SK-N-SH treated with all-trans-retinoic acid at 6 μM for 48 hours (cell line): ENCODE results near the gene DCP1B.

ENCODE experiments used
- ATAC-seq: fragments of 200-7000 bp; cut with Tn5 transposase; 3 replicates; pipeline ENCODE4 v1.9.1; 2020; ENCODE audit warnings: mild to moderate bottlenecking, moderate library complexity
- ARNTL ChIP-seq: fragments of 450-650 bp; formaldehyde crosslinking; IDR thresholded peaks from 2 replicates; pipeline ENCODE4 v1.5.0; 2020; ENCODE audit warnings: low read depth, mild to moderate bottlenecking, moderate library complexity, borderline replicate concordance
- BACH2 ChIP-seq: fragments of 250-450 bp; sonication (Bioruptor Pico); IDR thresholded peaks from 2 replicates; pipeline ENCODE4 v1.9.0; 2021; ENCODE audit warnings: mild to moderate bottlenecking, borderline replicate concordance
- CSDC2 ChIP-seq: fragments of 250-450 bp; sonication (Bioruptor Pico); IDR thresholded peaks from 2 replicates; pipeline ENCODE4 v1.5.0; 2020; ENCODE audit warnings: mild to moderate bottlenecking, moderate library complexity
- GLIS3 ChIP-seq: fragments of 250-450 bp; sonication (Bioruptor Pico); IDR thresholded peaks from 2 replicates; pipeline ENCODE4 v1.5.0; 2020; ENCODE audit warnings: mild to moderate bottlenecking, moderate library complexity
- ISL1 ChIP-seq: fragments of 250-450 bp; sonication (Bioruptor Pico); IDR thresholded peaks from 2 replicates; pipeline ENCODE4 v2.1.2; 2022; ENCODE audit warnings: mild to moderate bottlenecking, moderate library complexity
- OSR1 ChIP-seq: fragments of 250-450 bp; sonication (Bioruptor Pico); IDR thresholded peaks from 2 replicates; pipeline ENCODE4 v1.8.0; 2022; ENCODE audit warnings: moderate library complexity, mild to moderate bottlenecking, inconsistent platforms
- PPARA ChIP-seq: fragments of 250-450 bp; sonication (Bioruptor Pico); IDR thresholded peaks from 2 replicates; pipeline ENCODE4 v1.5.0; 2020; ENCODE audit warnings: mild to moderate bottlenecking, borderline replicate concordance
- RARB ChIP-seq: fragments of 250-450 bp; sonication (Bioruptor Pico); IDR thresholded peaks from 2 replicates; pipeline ENCODE4 v1.8.0; 2021; ENCODE audit warnings: mild to moderate bottlenecking, moderate library complexity
- SNAI2 ChIP-seq: fragments of 250-450 bp; sonication (Bioruptor Pico); IDR thresholded peaks from 2 replicates; pipeline ENCODE4 v1.5.0; 2020; ENCODE audit warnings: mild to moderate bottlenecking, moderate library complexity
- TCF4 ChIP-seq: fragments of 250-450 bp; sonication (Bioruptor Pico); IDR thresholded peaks from 2 replicates; pipeline ENCODE4 v1.8.0; 2021; ENCODE audit warnings: mild to moderate bottlenecking, moderate library complexity, borderline replicate concordance
- TOX ChIP-seq: fragments of 250-450 bp; sonication (Bioruptor Pico); IDR thresholded peaks from 2 replicates; pipeline ENCODE4 v1.8.0; 2021; ENCODE audit warnings: mild to moderate bottlenecking, moderate library complexity, borderline replicate concordance
- ZC3H10 ChIP-seq: fragments of 250-450 bp; sonication (Bioruptor Pico); IDR thresholded peaks from 2 replicates; pipeline ENCODE4 v1.5.1; 2021; ENCODE audit warnings: mild to moderate bottlenecking, moderate library complexity
- ZFP3 ChIP-seq: fragments of 250-450 bp; sonication (Bioruptor Pico); IDR thresholded peaks from 2 replicates; pipeline ENCODE4 v1.5.0; 2020; ENCODE audit warnings: mild to moderate bottlenecking, moderate library complexity
- ZFP30 ChIP-seq: fragments of 450-650 bp; formaldehyde crosslinking; IDR thresholded peaks from 2 replicates; pipeline ENCODE4 v1.5.0; 2022; ENCODE audit warnings: mild to moderate bottlenecking, moderate library complexity
- ZNF565 ChIP-seq: fragments of 450-650 bp; formaldehyde crosslinking; conservative IDR thresholded peaks from 2 replicates; pipeline ENCODE4 v1.5.0; 2020; ENCODE audit warnings: low read depth, mild to moderate bottlenecking, moderate library complexity
- ZNF70 ChIP-seq: fragments of 450-650 bp; formaldehyde crosslinking; IDR thresholded peaks from 2 replicates; pipeline ENCODE4 v1.5.0; 2020; ENCODE audit warnings: mild to moderate bottlenecking, moderate library complexity
- ZNF8 ChIP-seq: fragments of 450-650 bp; formaldehyde crosslinking; IDR thresholded peaks from 2 replicates; pipeline ENCODE4 v1.5.0; 2020; ENCODE audit warnings: mild to moderate bottlenecking, moderate library complexity
- TF ChIP-seq, protein P1 (sequence below): fragments of 250-450 bp; sonication (Bioruptor Pico); IDR thresholded peaks from 2 replicates; pipeline ENCODE4 v1.8.0; 2020; ENCODE audit warnings: mild to moderate bottlenecking, moderate library complexity, borderline replicate concordance
- TF ChIP-seq, protein P2 (sequence below): fragments of 250-450 bp; sonication (Bioruptor Pico); IDR thresholded peaks from 2 replicates; pipeline ENCODE4 v1.5.1; 2021; ENCODE audit warnings: mild to moderate bottlenecking, moderate library complexity
- TF ChIP-seq, protein P3 (sequence below): fragments of 250-450 bp; sonication (Bioruptor Pico); IDR thresholded peaks from 2 replicates; pipeline ENCODE4 v1.5.1; 2020; ENCODE audit warnings: low read depth, mild to moderate bottlenecking, moderate library complexity
- TF ChIP-seq, protein P4 (sequence below): fragments of 250-450 bp; sonication (Bioruptor Pico); IDR thresholded peaks from 2 replicates; pipeline ENCODE4 v1.8.0; 2021; ENCODE audit warnings: low read depth, mild to moderate bottlenecking, moderate library complexity, borderline replicate concordance

The DCP1B gene

DNA sequence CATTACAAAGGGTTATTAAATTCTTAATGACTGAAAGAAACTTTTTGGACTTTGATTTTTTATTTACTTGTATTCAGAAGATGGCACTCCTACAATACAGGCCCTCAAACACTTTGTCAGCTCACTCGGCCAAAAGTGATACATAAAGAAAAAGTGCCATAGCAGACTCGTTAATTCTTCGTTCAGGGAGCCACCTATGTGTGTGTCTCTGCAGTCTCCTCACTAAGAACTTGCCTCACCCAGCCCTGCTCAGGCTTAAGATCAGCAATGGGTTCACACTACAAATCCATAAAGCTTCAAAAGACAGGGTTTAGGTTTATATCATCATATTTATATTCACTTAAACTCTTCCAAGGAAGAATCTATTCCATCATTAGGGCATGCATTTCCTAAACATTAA lies 11.5 kb downstream of the DCP1B start:
- no peak for TF ChIP-seq SNAI2
- no peak for ATAC-seq

DNA sequence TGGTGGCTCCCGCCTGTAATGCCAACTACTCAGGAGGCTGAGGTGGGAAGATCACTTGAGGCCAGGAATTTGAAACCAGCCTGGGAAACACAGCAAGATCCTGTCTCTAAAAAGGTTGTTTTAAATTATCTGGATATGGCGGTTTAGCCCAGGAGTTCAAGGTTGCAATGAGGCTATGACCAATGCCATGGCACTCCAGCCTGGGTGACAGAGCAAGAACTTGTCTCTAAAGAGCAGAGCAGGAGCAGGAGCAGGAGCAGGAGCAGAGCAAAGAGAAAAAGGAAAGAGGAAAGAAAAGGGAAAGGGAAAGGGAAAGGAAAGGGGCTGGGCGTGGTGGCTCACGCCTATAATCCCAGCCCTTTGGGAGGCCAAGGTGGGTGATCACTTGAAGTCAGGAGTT lies 15.1 kb downstream of the DCP1B start:
- no peak for ATAC-seq
- no peak for TF ChIP-seq ZNF565
- no peak for TF ChIP-seq ZNF8 (CRISPR knock-in tag)
- TF ChIP-seq BACH2, result no peak
- no peak for TF ChIP-seq RARB
- TF ChIP-seq ARNTL (CRISPR knock-in tag), result no peak
- TF ChIP-seq ZFP3 (CRISPR knock-in tag), result no peak
- TF ChIP-seq GLIS3, result no peak
- TF ChIP-seq, protein P1, sequence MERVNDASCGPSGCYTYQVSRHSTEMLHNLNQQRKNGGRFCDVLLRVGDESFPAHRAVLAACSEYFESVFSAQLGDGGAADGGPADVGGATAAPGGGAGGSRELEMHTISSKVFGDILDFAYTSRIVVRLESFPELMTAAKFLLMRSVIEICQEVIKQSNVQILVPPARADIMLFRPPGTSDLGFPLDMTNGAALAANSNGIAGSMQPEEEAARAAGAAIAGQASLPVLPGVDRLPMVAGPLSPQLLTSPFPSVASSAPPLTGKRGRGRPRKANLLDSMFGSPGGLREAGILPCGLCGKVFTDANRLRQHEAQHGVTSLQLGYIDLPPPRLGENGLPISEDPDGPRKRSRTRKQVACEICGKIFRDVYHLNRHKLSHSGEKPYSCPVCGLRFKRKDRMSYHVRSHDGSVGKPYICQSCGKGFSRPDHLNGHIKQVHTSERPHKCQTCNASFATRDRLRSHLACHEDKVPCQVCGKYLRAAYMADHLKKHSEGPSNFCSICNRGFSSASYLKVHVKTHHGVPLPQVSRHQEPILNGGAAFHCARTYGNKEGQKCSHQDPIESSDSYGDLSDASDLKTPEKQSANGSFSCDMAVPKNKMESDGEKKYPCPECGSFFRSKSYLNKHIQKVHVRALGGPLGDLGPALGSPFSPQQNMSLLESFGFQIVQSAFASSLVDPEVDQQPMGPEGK (CRISPR knock-in tag), result no peak
- TF ChIP-seq ZFP30 (CRISPR knock-in tag), result no peak
- TF ChIP-seq, protein P2, sequence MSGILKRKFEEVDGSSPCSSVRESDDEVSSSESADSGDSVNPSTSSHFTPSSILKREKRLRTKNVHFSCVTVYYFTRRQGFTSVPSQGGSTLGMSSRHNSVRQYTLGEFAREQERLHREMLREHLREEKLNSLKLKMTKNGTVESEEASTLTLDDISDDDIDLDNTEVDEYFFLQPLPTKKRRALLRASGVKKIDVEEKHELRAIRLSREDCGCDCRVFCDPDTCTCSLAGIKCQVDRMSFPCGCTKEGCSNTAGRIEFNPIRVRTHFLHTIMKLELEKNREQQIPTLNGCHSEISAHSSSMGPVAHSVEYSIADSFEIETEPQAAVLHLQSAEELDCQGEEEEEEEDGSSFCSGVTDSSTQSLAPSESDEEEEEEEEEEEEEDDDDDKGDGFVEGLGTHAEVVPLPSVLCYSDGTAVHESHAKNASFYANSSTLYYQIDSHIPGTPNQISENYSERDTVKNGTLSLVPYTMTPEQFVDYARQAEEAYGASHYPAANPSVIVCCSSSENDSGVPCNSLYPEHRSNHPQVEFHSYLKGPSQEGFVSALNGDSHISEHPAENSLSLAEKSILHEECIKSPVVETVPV (CRISPR knock-in tag), result no peak
- TF ChIP-seq, protein P3, sequence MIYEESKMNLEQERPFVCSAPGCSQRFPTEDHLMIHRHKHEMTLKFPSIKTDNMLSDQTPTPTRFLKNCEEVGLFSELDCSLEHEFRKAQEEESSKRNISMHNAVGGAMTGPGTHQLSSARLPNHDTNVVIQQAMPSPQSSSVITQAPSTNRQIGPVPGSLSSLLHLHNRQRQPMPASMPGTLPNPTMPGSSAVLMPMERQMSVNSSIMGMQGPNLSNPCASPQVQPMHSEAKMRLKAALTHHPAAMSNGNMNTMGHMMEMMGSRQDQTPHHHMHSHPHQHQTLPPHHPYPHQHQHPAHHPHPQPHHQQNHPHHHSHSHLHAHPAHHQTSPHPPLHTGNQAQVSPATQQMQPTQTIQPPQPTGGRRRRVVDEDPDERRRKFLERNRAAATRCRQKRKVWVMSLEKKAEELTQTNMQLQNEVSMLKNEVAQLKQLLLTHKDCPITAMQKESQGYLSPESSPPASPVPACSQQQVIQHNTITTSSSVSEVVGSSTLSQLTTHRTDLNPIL (CRISPR knock-in tag), result no peak
- no peak for TF ChIP-seq ISL1 (CRISPR knock-in tag)

DNA sequence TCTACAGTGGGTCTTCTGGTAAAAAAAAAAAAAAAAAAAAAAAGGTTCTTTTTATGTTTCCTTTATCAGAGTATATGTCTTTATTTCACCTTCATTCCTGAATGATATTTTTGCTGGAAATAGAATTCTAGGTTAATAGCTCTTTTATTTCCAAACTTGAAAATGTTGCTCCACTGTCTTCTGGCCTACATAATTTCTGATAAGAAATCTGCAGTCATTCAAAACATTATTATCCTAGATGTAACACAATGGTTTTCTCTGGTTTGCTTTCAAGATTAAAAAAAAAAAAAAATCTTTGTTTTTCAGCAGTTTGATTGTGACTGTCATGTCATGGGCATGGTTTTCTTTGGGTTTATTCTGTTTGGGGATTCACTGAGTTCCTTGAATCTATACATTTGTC lies 19.5 kb downstream of the DCP1B start:
- no peak for ATAC-seq

More for the DNA sequence above, 19.5 kb downstream of the DCP1B start:
- TF ChIP-seq TOX (CRISPR knock-in tag), result no peak
- TF ChIP-seq, protein P4, sequence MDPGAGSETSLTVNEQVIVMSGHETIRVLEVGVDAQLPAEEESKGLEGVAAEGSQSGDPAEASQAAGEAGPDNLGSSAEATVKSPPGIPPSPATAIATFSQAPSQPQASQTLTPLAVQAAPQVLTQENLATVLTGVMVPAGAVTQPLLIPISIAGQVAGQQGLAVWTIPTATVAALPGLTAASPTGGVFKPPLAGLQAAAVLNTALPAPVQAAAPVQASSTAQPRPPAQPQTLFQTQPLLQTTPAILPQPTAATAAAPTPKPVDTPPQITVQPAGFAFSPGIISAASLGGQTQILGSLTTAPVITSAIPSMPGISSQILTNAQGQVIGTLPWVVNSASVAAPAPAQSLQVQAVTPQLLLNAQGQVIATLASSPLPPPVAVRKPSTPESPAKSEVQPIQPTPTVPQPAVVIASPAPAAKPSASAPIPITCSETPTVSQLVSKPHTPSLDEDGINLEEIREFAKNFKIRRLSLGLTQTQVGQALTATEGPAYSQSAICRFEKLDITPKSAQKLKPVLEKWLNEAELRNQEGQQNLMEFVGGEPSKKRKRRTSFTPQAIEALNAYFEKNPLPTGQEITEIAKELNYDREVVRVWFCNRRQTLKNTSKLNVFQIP, result no peak
- no peak for TF ChIP-seq ZNF70 (CRISPR knock-in tag)
- no peak for TF ChIP-seq BACH2
- no peak for TF ChIP-seq PPARA (CRISPR knock-in tag)
- TF ChIP-seq ZFP30 (CRISPR knock-in tag), result no peak
- no peak for TF ChIP-seq GLIS3
- TF ChIP-seq ZC3H10 (CRISPR knock-in tag), result no peak
- no peak for TF ChIP-seq CSDC2 (CRISPR knock-in tag)
- TF ChIP-seq OSR1 (CRISPR knock-in tag), result no peak
- no peak for TF ChIP-seq ZFP3 (CRISPR knock-in tag)
- no peak for TF ChIP-seq RARB
- TF ChIP-seq, protein P2 (CRISPR knock-in tag), result no peak
- TF ChIP-seq TCF4, result no peak
- no peak for TF ChIP-seq SNAI2
- TF ChIP-seq, protein P1 (CRISPR knock-in tag), result no peak
- TF ChIP-seq ARNTL (CRISPR knock-in tag), result no peak
- no peak for TF ChIP-seq ISL1 (CRISPR knock-in tag)
- TF ChIP-seq ZNF8 (CRISPR knock-in tag), result no peak
- TF ChIP-seq, all 23 proteins: peak for 0
